ENCODE data around the gene OR2T1.
A peak's percentile ranks its signal among the peaks of the same experiment; 100 is the strongest.
"Not testable (repeated sequence)": the region's sequence is repeated elsewhere in the genome, so short reads cannot be mapped to it uniquely, and the experiment has no call there.

OR2T1 gene

DNA sequence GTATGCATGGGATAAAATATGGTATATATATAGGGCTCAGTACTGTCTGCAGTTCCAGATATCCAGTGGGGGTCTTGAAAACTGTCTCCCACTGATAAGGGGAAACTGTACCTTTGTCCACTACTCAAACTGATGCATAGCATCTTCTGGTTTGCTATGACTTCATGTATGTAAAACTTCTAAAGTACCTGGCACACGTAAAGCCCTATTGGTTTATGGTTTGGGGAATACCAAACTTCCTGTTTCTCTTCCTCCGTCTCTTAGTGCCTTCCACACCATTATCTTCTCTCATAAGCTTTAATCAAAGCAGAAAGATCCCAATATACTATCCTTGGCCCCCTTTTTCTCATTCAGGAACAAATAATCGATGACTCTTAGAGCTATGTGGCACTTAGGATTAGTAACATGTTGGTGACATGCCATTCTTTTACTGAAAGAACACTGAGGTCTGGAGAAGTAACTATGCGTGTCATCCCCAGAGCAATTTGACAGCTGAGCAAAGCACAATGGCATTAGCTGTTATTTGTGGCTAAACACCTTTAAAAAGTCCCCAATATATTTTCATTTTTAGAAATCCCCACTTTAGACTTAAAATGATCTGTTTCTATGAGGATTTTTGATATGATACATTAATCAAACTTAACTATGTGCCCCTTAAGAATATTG lies 45.7 kb downstream of the OR2T1 start:
- H3K36me3 ChIP-seq (ENCODE audit: control insufficient read depth, insufficient read depth, low read length); H3K27me3 ChIP-seq (replicated peaks; ENCODE audit: control insufficient read depth, insufficient read depth, low read length); H3K4me3 ChIP-seq (replicated peaks; ENCODE audit: low read depth, low read length); DNase-seq (ENCODE audit: extremely low read depth, insufficient read length): not testable (repeated sequence)

- not testable (repeated sequence) for H3K36me3 ChIP-seq (ENCODE audit: control insufficient read depth, insufficient read depth, low read length); H3K27me3 ChIP-seq (replicated peaks; ENCODE audit: control insufficient read depth, insufficient read depth, low read length); DNase-seq (ENCODE audit: extremely low read depth, insufficient read length)
- H3K4me3 ChIP-seq (replicated peaks; ENCODE audit: low read depth, low read length): peak overlapping the region; percentile 51
These were observed 47.1 kb downstream of the OR2T1 start for GRCh38 chr1:248449821-248450465.

- H3K36me3 ChIP-seq (ENCODE audit: control insufficient read depth, insufficient read depth, low read length); H3K27me3 ChIP-seq (replicated peaks; ENCODE audit: control insufficient read depth, insufficient read depth, low read length); DNase-seq (ENCODE audit: extremely low read depth, insufficient read length): not testable (repeated sequence)
- H3K4me3 ChIP-seq (replicated peaks; ENCODE audit: low read depth, low read length): peak overlapping the region; percentile 48
These were observed 47.8 kb downstream of the OR2T1 start for GRCh38 chr1:248450466-248451145.

DNA sequence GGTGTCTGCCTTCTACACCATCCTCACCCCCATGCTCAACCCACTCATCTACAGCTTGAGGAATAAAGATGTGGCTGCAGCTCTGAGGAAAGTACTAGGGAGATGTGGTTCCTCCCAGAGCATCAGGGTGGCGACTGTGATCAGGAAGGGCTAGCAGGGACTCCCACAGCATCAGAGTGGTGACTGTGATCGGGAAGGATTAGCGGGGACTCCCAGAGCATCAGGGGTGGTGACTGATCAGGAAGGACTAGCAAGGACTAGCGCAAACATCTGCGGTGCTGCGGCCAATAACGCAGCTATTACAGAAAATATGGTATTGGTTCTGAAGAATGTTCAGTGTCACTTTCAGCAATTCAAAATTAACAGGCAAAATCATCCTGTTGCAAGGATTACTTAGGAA lies 50.8 kb downstream of the OR2T1 start:
- not testable (repeated sequence) for H3K4me3 ChIP-seq (replicated peaks; ENCODE audit: low read depth, low read length); H3K27me3 ChIP-seq (replicated peaks; ENCODE audit: control insufficient read depth, insufficient read depth, low read length); DNase-seq (ENCODE audit: extremely low read depth, insufficient read length); H3K36me3 ChIP-seq (ENCODE audit: control insufficient read depth, insufficient read depth, low read length)

DNA sequence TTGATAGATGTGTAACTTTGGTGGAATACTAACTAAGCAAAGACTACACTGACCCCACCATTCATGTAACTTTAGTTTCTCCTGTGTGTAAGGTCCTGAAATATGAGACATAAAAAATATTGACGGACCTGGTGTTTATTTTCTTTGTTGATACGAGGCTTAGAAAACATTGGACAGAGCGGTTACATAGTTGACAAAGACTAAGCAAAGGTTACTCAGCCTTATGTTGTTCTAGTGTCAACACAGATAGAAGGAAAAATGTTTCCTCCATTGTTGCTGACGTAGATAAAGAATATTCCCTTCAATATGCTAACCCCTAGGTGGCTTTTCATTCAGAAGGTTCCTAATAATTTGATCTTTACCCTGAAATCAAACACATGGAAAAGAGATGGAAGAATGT lies 52.2 kb downstream of the OR2T1 start:
- not testable (repeated sequence) for DNase-seq (ENCODE audit: extremely low read depth, insufficient read length); H3K4me3 ChIP-seq (replicated peaks; ENCODE audit: low read depth, low read length); H3K27me3 ChIP-seq (replicated peaks; ENCODE audit: control insufficient read depth, insufficient read depth, low read length); H3K36me3 ChIP-seq (ENCODE audit: control insufficient read depth, insufficient read depth, low read length)

DNA sequence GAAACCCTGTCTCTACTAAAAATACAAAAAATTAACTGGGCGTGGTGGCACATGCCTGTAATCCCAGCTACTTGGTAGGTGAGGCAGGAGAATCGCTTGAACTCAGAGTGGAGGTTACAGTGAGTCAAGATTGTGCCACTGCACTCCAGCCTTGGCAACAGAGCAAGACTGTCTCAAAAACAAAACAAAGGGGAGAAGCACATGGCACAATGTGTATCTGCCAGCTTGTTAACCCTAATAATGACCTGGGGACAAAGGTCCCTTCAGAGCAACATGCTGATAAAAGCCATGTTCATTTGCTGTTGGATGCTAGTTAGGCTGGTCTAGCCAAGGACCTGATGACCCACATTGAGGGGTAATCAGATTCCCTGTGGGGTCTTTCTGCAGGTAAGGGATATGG lies 53.8 kb downstream of the OR2T1 start:
- not testable (repeated sequence) for H3K4me3 ChIP-seq (replicated peaks; ENCODE audit: low read depth, low read length); DNase-seq (ENCODE audit: extremely low read depth, insufficient read length); H3K36me3 ChIP-seq (ENCODE audit: control insufficient read depth, insufficient read depth, low read length); H3K27me3 ChIP-seq (replicated peaks; ENCODE audit: control insufficient read depth, insufficient read depth, low read length)

Measured in GM06990 (cell line).